RWPE2 (cell line): ENCODE data around the gene DSCAML1.

ENCODE experiments used
- ATAC-seq: fragments of 200-7000 bp; cut with Tn5 transposase; 3 replicates; pipeline ENCODE4 v1.9.1; 2021; ENCODE audit warnings: low read depth
- DNase-seq: peaks from one replicate; pipeline ENCODE4 v3.0.0-alpha.2; 2020; ENCODE audit warnings: low spot score
- H3K27ac ChIP-seq: fragments of 450-650 bp; 2 replicates; pipeline ENCODE4 v1.5.1; 2017; ENCODE audit warnings: mild to moderate bottlenecking; ENCODE audit not compliant: poor library complexity, severe bottlenecking
- H3K27me3 ChIP-seq: fragments of 250-450 bp; sonication (Bioruptor Pico); 2 replicates; pipeline ENCODE4 v1.5.1; 2021; ENCODE audit warnings: mild to moderate bottlenecking, moderate library complexity; ENCODE audit not compliant: insufficient read depth, poor library complexity, severe bottlenecking
- H3K36me3 ChIP-seq: fragments of 250-450 bp; sonication (Bioruptor Pico); 2 replicates; pipeline ENCODE4 v1.5.1; 2020; ENCODE audit warnings: low read depth, mild to moderate bottlenecking, moderate library complexity
- H3K4me1 ChIP-seq: fragments of 250-450 bp; sonication (Bioruptor Pico); 2 replicates; pipeline ENCODE4 v1.5.1; 2021; ENCODE audit warnings: mild to moderate bottlenecking, moderate library complexity; ENCODE audit not compliant: insufficient read depth, poor library complexity, severe bottlenecking
- H3K4me3 ChIP-seq: fragments of 250-450 bp; sonication (Bioruptor Pico); 2 replicates; pipeline ENCODE4 v1.5.1; 2021; ENCODE audit warnings: mild to moderate bottlenecking, moderate library complexity; ENCODE audit not compliant: severe bottlenecking
- H3K9me3 ChIP-seq: fragments of 250-450 bp; sonication (Bioruptor Pico); 2 replicates; pipeline ENCODE4 v1.5.1; 2021; ENCODE audit warnings: mild to moderate bottlenecking, moderate library complexity; ENCODE audit not compliant: severe bottlenecking
- TF ChIP-seq, protein P1 (sequence below): fragments of 450-650 bp; IDR thresholded peaks from one replicate; pipeline ENCODE4 v1.5.1; 2017; ENCODE audit warnings: mild to moderate bottlenecking, moderate library complexity; ENCODE audit not compliant: poor library complexity, severe bottlenecking

The DSCAML1 gene

DNA sequence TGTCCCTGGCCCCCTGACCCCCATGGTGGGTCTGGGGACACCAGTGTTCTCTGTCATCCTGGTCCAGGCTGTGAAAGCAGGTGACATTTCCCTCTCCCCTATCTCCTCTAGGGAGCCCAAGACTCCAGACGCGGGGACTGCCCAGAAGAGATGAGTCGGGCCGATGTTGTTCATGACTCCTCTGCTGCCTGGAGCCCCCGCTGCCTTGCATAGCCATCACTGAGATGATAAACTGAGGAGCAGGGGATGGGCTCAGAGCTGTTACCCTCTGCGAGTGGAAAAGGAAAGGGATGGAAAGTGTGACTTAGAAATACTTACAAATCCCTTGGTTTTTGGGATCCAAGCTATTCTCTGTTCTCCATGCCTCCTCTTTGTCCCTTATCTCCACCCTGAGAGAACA lies 209.6 kb downstream of the DSCAML1 start:
- Histone ChIP-seq H3K27me3 (peaks cover 33% of the 10 kb centered on the region), H3K4me3 (no peak overlapping the region), H3K9me3 (no peaks in the 10 kb centered on the region), H3K4me1 (no peaks in the 10 kb centered on the region), H3K36me3 (no peaks in the 10 kb centered on the region), H3K27ac (no peak overlapping the region)
- TF ChIP-seq, protein P1, sequence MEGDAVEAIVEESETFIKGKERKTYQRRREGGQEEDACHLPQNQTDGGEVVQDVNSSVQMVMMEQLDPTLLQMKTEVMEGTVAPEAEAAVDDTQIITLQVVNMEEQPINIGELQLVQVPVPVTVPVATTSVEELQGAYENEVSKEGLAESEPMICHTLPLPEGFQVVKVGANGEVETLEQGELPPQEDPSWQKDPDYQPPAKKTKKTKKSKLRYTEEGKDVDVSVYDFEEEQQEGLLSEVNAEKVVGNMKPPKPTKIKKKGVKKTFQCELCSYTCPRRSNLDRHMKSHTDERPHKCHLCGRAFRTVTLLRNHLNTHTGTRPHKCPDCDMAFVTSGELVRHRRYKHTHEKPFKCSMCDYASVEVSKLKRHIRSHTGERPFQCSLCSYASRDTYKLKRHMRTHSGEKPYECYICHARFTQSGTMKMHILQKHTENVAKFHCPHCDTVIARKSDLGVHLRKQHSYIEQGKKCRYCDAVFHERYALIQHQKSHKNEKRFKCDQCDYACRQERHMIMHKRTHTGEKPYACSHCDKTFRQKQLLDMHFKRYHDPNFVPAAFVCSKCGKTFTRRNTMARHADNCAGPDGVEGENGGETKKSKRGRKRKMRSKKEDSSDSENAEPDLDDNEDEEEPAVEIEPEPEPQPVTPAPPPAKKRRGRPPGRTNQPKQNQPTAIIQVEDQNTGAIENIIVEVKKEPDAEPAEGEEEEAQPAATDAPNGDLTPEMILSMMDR, result no peak
- DNase-seq (no peak), ATAC-seq (no peak)

DNA sequence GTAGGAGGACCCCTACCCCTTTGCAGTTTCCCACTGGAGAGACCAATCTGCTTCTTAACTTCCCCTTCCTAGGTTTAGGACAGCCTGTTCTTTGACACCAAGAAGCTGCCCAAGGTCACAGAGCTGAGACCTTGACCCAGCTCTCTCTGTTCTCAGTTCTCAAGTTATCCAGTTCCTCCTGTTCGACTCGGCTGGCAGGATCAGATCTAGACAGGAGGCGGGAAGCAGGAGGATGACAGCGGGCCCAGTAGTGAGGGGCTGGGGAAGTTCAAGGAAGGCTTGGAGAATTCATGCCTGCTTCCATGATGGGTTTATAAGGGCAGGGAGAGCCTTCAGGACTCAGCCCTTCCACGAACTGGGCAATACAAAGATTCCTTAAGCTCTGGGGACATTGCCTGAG lies 210.6 kb downstream of the DSCAML1 start:
- Histone ChIP-seq H3K36me3 (no peaks in the 10 kb centered on the region), H3K4me1 (no peaks in the 10 kb centered on the region), H3K4me3 (no peak overlapping the region), H3K27me3 (peaks cover 39% of the 10 kb centered on the region), H3K27ac (no peak overlapping the region), H3K9me3 (no peaks in the 10 kb centered on the region)
- ATAC-seq (no peak), DNase-seq (no peak)
- TF ChIP-seq, protein P1, result no peak

DNA sequence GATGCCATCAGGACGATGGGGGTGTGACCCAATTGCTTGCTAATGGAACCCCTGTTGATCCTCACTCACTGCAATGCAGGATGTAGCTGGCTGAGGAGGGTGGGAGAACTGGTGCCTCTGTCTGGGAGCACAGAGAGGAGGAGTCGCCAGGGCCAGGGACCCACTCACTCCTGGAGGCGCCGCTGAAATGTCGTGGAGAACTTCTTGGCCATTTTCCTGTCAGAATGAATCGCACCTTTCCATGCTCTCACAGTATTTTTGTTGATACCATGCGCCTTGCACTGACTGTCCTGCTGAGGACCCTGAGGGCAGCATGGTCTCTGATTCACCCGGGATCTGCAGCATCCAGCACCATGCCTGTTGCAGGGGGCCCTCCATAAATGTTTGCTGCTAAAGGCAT lies 211.4 kb downstream of the DSCAML1 start:
- Histone ChIP-seq H3K36me3 (no peaks in the 10 kb centered on the region), H3K4me3 (no peak overlapping the region)

DNA sequence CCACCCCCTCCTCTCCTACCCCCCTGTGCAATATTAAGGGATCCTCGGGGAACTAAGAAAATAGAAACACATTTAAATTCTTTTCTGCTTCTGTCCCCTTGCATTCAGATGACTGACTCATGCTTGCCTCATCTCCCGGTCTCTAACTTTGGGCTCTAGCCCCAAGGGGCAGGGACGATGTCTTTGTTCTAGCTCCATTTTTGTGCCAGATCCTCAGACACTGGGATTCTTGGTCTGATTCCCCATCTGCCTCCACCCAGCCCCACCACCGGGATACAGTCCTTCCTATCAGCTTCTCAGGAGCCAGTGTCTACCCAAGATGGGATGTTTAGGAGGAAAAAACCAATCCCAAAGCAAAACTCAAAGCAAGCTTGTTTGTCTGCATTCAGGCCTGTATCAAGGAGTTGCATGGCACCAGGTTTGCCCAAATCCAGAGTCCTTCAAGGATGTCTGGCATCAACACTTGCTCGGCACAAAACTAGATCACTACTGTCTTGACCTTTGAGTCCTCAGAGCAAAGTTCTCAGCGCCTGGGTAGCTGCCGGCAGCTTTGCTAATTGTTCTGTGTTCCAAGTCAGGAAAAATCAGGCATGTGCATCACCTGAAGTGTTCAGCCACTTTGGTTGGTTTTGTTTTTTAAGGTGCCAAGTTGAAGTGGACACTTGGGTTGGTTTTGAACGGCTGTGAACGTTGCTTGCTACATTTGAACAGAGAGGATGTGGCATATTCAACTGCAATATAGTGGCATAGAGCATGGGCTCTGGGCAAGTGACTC lies 212.8 kb downstream of the DSCAML1 start:
- no peak for ATAC-seq

More for the DNA sequence above, 211.4 kb downstream of the DSCAML1 start:
- peaks cover 43% of the 10 kb centered on the region for H3K27me3 ChIP-seq
- no peaks in the 10 kb centered on the region for H3K4me1 ChIP-seq
- TF ChIP-seq, protein P1, result no peak
- ATAC-seq (no peak), DNase-seq (no peak)
- H3K9me3 ChIP-seq, result no peaks in the 10 kb centered on the region
- no peak overlapping the region for H3K27ac ChIP-seq

More for the DNA sequence above, 212.8 kb downstream of the DSCAML1 start:
- TF ChIP-seq, protein P1, result no peak
- H3K4me1 ChIP-seq, result no peaks in the 10 kb centered on the region
- H3K9me3 ChIP-seq, result no peaks in the 10 kb centered on the region
- no peak overlapping the region for H3K4me3 ChIP-seq
- H3K27ac ChIP-seq, result no peak overlapping the region
- H3K36me3 ChIP-seq, result no peaks in the 10 kb centered on the region
- DNase-seq, result no peak
- H3K27me3 ChIP-seq, result peaks cover 37% of the 10 kb centered on the region
